Measurements from ENCODE around the gene RNF7. TPM values are rescaled to one million over a fixed set of nuclear protein-coding genes. Genes with fewer than 3 reads are reported as not detected.
A peak's percentile ranks its signal among the peaks of the same experiment; 100 is the strongest.

RNF7 gene
- polyA plus RNA-seq, 3 donors, result 92.2 to 206 (median 187) TPM

DNA sequence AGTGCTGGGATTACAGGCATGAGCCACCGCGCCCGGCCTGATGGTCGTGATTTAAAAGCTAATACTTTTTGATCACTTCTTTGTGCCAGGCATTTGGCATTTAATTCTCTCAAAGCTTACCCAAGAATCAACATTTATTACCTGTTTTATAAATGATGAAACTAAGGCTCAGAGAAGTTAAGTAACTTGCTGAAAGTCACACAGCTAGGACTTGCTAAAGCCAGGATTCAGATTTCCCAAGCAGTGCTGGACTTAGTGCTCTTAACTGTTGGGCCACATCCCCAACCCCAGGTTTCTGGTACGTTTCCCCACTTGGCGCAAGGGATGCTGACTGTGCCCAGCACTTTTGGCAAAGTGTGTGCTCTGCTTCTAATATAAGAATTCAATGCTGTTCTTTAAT is 35.6 kb downstream of the RNF7 start:
- H3K4me1 Mint-ChIP-seq, result no peaks in the 10 kb centered on the region
- TF ChIP-seq, protein P1, sequence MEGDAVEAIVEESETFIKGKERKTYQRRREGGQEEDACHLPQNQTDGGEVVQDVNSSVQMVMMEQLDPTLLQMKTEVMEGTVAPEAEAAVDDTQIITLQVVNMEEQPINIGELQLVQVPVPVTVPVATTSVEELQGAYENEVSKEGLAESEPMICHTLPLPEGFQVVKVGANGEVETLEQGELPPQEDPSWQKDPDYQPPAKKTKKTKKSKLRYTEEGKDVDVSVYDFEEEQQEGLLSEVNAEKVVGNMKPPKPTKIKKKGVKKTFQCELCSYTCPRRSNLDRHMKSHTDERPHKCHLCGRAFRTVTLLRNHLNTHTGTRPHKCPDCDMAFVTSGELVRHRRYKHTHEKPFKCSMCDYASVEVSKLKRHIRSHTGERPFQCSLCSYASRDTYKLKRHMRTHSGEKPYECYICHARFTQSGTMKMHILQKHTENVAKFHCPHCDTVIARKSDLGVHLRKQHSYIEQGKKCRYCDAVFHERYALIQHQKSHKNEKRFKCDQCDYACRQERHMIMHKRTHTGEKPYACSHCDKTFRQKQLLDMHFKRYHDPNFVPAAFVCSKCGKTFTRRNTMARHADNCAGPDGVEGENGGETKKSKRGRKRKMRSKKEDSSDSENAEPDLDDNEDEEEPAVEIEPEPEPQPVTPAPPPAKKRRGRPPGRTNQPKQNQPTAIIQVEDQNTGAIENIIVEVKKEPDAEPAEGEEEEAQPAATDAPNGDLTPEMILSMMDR (IDR thresholded peaks at IDR 0.05), result no peak
- H3K9ac ChIP-seq (ENCODE audit: insufficient read depth, low read length, poor library complexity, severe bottlenecking), result no peak overlapping the region
- H3K4me2 ChIP-seq (replicated peaks; ENCODE audit: extremely low read depth, low read length, poor library complexity, severe bottlenecking), result no peak overlapping the region
- H3K9me3 Mint-ChIP-seq, result peaks cover 0 to 1% (median 0%) of the 10 kb centered on the region in 7 donors
- H3K4me3 ChIP-seq (replicated peaks in 1 of 3; ENCODE audit: low read depth in 2 of 3, low read length in 3 of 3), result no peak overlapping the region
- no peak overlapping the region for H2AFZ ChIP-seq (ENCODE audit: insufficient read depth, low read depth, low read length, poor library complexity, severe bottlenecking)
- no peaks in the 10 kb centered on the region for H4K20me1 ChIP-seq (ENCODE audit: insufficient read depth, low read length)
- H3K36me3 Mint-ChIP-seq, result no peaks in the 10 kb centered on the region
- no peaks in the 10 kb centered on the region for H3K36me3 ChIP-seq (replicated peaks in 1 of 2; ENCODE audit: control insufficient read depth in 1 of 2, insufficient read depth in 2 of 2, low read length in 2 of 2)
- no peaks in the 10 kb centered on the region for H3K9me3 ChIP-seq (replicated peaks in 1 of 2; ENCODE audit: control insufficient read depth in 1 of 2, insufficient read depth in 1 of 2, low read length in 2 of 2)
- no peaks in the 10 kb centered on the region for H3K4me1 ChIP-seq (ENCODE audit: control insufficient read depth in 1 of 2, insufficient read depth in 2 of 2, low read length in 2 of 2)
- peaks cover 1 to 4% (median 3%) of the 10 kb centered on the region in 3 donors for H3K27me3 Mint-ChIP-seq (ENCODE audit: low read depth in 3 of 3)
- H3K27me3 ChIP-seq (ENCODE audit: control insufficient read depth in 2 of 2, insufficient read depth in 2 of 2, low read length in 2 of 2), result no peaks in the 10 kb centered on the region
- no peak overlapping the region for H3K27ac Mint-ChIP-seq
- H3K79me2 ChIP-seq (ENCODE audit: insufficient read depth, low read length), result no peaks in the 10 kb centered on the region
- intact Hi-C loops (cut with micrococcal nuclease), result no loop called here
- H3K4me3 Mint-ChIP-seq, result no peak overlapping the region
- no peak for DNase-seq
- H3K27ac ChIP-seq (ENCODE audit: low read depth in 1 of 2, low read length in 2 of 2), result no peak overlapping the region
- 100% methylated on average over 1 of the region's 6 CpGs for WGBS (ENCODE audit: insufficient coverage)

DNA sequence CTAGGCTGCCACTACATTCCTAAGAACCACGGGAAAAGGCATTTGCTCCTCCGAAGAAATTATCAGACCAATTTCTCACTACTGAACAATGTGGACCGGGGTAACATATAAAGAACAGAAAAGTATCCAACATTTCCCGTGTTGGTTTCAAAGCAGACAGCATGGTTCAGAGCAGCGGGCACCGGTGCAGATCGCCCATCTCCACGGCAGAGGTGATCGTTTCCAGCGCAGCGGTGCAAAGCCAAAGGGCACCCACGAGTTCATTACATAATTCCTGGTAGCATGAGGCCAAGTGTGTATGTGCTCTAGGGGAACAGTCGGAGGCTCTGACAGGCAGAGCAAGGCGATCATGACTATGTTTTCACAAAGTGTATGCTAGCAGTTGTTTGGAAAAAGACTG is 38.3 kb downstream of the RNF7 start:
- H3K27ac ChIP-seq (ENCODE audit: low read depth in 1 of 2, low read length in 2 of 2), result no peak overlapping the region
- Mint-ChIP-seq H3K4me3 (no peak overlapping the region), H3K4me1 (no peaks in the 10 kb centered on the region), H3K36me3 (no peaks in the 10 kb centered on the region), H3K27ac (peak overlapping the region in 1 of 7 donors; percentile 64), H3K9me3 (peaks cover 0 to 3% (median 2%) of the 10 kb centered on the region in 7 donors), H3K27me3 (ENCODE audit: low read depth in 3 of 3) (peaks cover 0 to 3% (median 1%) of the 10 kb centered on the region in 3 donors)
- H3K36me3 ChIP-seq (replicated peaks in 1 of 2; ENCODE audit: control insufficient read depth in 1 of 2, insufficient read depth in 2 of 2, low read length in 2 of 2), result no peaks in the 10 kb centered on the region
- intact Hi-C loops (cut with micrococcal nuclease), result no loop called here
- WGBS (ENCODE audit: insufficient coverage), result 96% methylated on average over 10 of the region's 14 CpGs
- H3K9me3 ChIP-seq (replicated peaks in 1 of 2; ENCODE audit: control insufficient read depth in 1 of 2, insufficient read depth in 1 of 2, low read length in 2 of 2), result no peaks in the 10 kb centered on the region
- TF ChIP-seq, protein P1 (IDR thresholded peaks at IDR 0.05), result no peak
- no peak for DNase-seq
- H3K9ac ChIP-seq (ENCODE audit: insufficient read depth, low read length, poor library complexity, severe bottlenecking), result no peak overlapping the region
- no peak overlapping the region for H3K4me2 ChIP-seq (replicated peaks; ENCODE audit: extremely low read depth, low read length, poor library complexity, severe bottlenecking)
- no peaks in the 10 kb centered on the region for H3K79me2 ChIP-seq (ENCODE audit: insufficient read depth, low read length)
- H3K27me3 ChIP-seq (ENCODE audit: control insufficient read depth in 2 of 2, insufficient read depth in 2 of 2, low read length in 2 of 2), result no peaks in the 10 kb centered on the region
- no peak overlapping the region for H3K4me3 ChIP-seq (replicated peaks in 1 of 3; ENCODE audit: low read depth in 2 of 3, low read length in 3 of 3)
- H3K4me1 ChIP-seq (ENCODE audit: control insufficient read depth in 1 of 2, insufficient read depth in 2 of 2, low read length in 2 of 2), result no peaks in the 10 kb centered on the region
- no peaks in the 10 kb centered on the region for H4K20me1 ChIP-seq (ENCODE audit: insufficient read depth, low read length)
- no peak overlapping the region for H2AFZ ChIP-seq (ENCODE audit: insufficient read depth, low read depth, low read length, poor library complexity, severe bottlenecking)

Data from CD14-positive monocyte (primary cell).